OCI-LY1 (cell line): ENCODE measurements around the gene PEAR1.

Experiments
- H2AFZ ChIP-seq: fragments of 200-600 bp; sonication (generic), shearing (Covaris generic); 2 replicates; pipeline ENCODE4 v1.6.0; 2014; ENCODE audit warnings: antibody characterized with exemption, mild to moderate bottlenecking, low read length
- H3F3A ChIP-seq: fragments of 200-600 bp; sonication (generic), shearing (Covaris generic); 2 replicates; pipeline ENCODE4 v1.6.0; 2014; ENCODE audit warnings: mild to moderate bottlenecking, antibody characterized with exemption, low read length, moderate library complexity; ENCODE audit not compliant: insufficient read depth
- H3K27ac ChIP-seq: fragments of 200-600 bp; sonication (generic); 2 replicates; pipeline ENCODE4 v1.5.1; 2014; ENCODE audit warnings: low read length, mixed run types, mild to moderate bottlenecking, low read depth; ENCODE audit not compliant: poor library complexity, severe bottlenecking
- H3K27me3 ChIP-seq: fragments of 200-600 bp; sonication (generic); 2 replicates; pipeline ENCODE4 v1.6.0; 2014; ENCODE audit warnings: antibody characterized with exemption, mild to moderate bottlenecking, low read length, moderate library complexity; ENCODE audit not compliant: insufficient read depth
- H3K36me3 ChIP-seq: fragments of 200-600 bp; sonication (generic); 2 replicates; pipeline ENCODE4 v1.6.1; 2014; ENCODE audit warnings: mild to moderate bottlenecking, antibody characterized with exemption, low read length, moderate library complexity, mixed read lengths; ENCODE audit not compliant: insufficient read depth
- H3K4me1 ChIP-seq: fragments of 200-600 bp; sonication (generic); 2 replicates; pipeline ENCODE4 v1.5.1; 2014; ENCODE audit warnings: mild to moderate bottlenecking, low read length, moderate library complexity; ENCODE audit not compliant: insufficient read depth, severe bottlenecking
- H3K4me2 ChIP-seq: fragments of 200-600 bp; sonication (generic), shearing (Covaris generic); 2 replicates; pipeline ENCODE4 v1.6.1; 2014; ENCODE audit warnings: low read length
- H3K4me3 ChIP-seq: fragments of 200-600 bp; sonication (generic); 2 replicates; pipeline ENCODE4 v1.5.1; 2014; ENCODE audit warnings: low read length, low read depth, mild to moderate bottlenecking, mixed read lengths; ENCODE audit not compliant: poor library complexity, severe bottlenecking
- H3K79me2 ChIP-seq: fragments of 200-600 bp; shearing (Covaris generic); 2 replicates; pipeline ENCODE4 v1.6.1; 2016; ENCODE audit warnings: mixed run types, low read length, mixed read lengths; ENCODE audit not compliant: insufficient read depth
- H3K9ac ChIP-seq: fragments of 200-600 bp; sonication (generic), shearing (Covaris generic); 2 replicates; pipeline ENCODE4 v1.6.1; 2014; ENCODE audit warnings: mild to moderate bottlenecking, low read length, mixed read lengths
- H3K9me2 ChIP-seq: fragments of 200-600 bp; sonication (generic), shearing (Covaris generic); 2 replicates; pipeline ENCODE4 v1.6.1; 2014; ENCODE audit warnings: low read depth, mild to moderate bottlenecking, low read length, mixed read lengths
- H3K9me3 ChIP-seq: fragments of 200-600 bp; shearing (Covaris generic); 2 replicates; pipeline ENCODE4 v1.6.1; 2014; ENCODE audit warnings: low read length, mixed read lengths
- H4K20me1 ChIP-seq: fragments of 200-600 bp; sonication (generic), shearing (Covaris generic); 2 replicates; pipeline ENCODE4 v1.6.0; 2016; ENCODE audit warnings: mild to moderate bottlenecking, low read length; ENCODE audit not compliant: insufficient read depth
- CTCF ChIP-seq: fragments of 200-600 bp; sonication (generic), shearing (Covaris generic); IDR thresholded peaks from 2 replicates; pipeline ENCODE4 v1.5.1; 2017; ENCODE audit warnings: mild to moderate bottlenecking, antibody characterized with exemption, low read length, moderate library complexity, mixed read lengths
- EZH2 ChIP-seq: fragments of 200-600 bp; sonication (generic), shearing (Covaris generic); IDR thresholded peaks from 2 replicates; pipeline ENCODE4 v1.8.0; 2017; ENCODE audit warnings: borderline replicate concordance, mixed run types, mild to moderate bottlenecking, antibody characterized with exemption, low read length, moderate library complexity, mixed read lengths

Gene PEAR1

GRCh38 chr1:156959925-156960324 is 66.4 kb downstream of the PEAR1 start:
- Histone ChIP-seq H3F3A (no peaks in the 10 kb centered on the region), H3K27ac (no peak overlapping the region), H3K4me3 (no peak overlapping the region), H3K79me2 (no peaks in the 10 kb centered on the region), H3K9me2 (no peaks in the 10 kb centered on the region), H3K4me2 (no peak overlapping the region), H3K4me1 (peaks cover 7% of the 10 kb centered on the region), H3K9me3 (no peaks in the 10 kb centered on the region), H3K36me3 (no peaks in the 10 kb centered on the region), H3K9ac (no peak overlapping the region), H3K27me3 (0 out of 2 replicates have a peak, but pooled peaks cover 3% of the 10 kb centered on the region), H4K20me1 (no peaks in the 10 kb centered on the region), H2AFZ (no peak overlapping the region)
- no peak for TF ChIP-seq CTCF
- TF ChIP-seq EZH2, result no peak

- Histone ChIP-seq H3K79me2 (no peaks in the 10 kb centered on the region), H3K27me3 (0 out of 2 replicates have a peak, but pooled peaks cover 3% of the 10 kb centered on the region), H3K36me3 (no peaks in the 10 kb centered on the region), H3K9ac (no peak overlapping the region), H4K20me1 (no peaks in the 10 kb centered on the region), H3F3A (no peaks in the 10 kb centered on the region), H3K9me3 (no peaks in the 10 kb centered on the region), H3K9me2 (no peaks in the 10 kb centered on the region), H3K4me1 (peaks cover 7% of the 10 kb centered on the region), H3K27ac (no peak overlapping the region), H2AFZ (no peak overlapping the region), H3K4me2 (no peak overlapping the region), H3K4me3 (no peak overlapping the region)
- TF ChIP-seq CTCF (peak; percentile 77), EZH2 (no peak)
Observed at GRCh38 chr1:156961709-156962108, 68.2 kb downstream of the PEAR1 start.

- H3K79me2 ChIP-seq, result no peaks in the 10 kb centered on the region
- H3K9me2 ChIP-seq, result no peaks in the 10 kb centered on the region
- H3K27me3 ChIP-seq, result 0 out of 2 replicates have a peak, but pooled peaks cover 3% of the 10 kb centered on the region
- H3K27ac ChIP-seq, result no peak overlapping the region
- H3K4me3 ChIP-seq, result no peak overlapping the region
- H4K20me1 ChIP-seq, result no peaks in the 10 kb centered on the region
- H3F3A ChIP-seq, result no peaks in the 10 kb centered on the region
- no peaks in the 10 kb centered on the region for H3K36me3 ChIP-seq
- H3K9ac ChIP-seq, result no peak overlapping the region
- peaks cover 7% of the 10 kb centered on the region for H3K4me1 ChIP-seq
- peak overlapping the region; percentile 18; the same call in 1 of the 2 replicates for H3K4me2 ChIP-seq
- H3K9me3 ChIP-seq, result no peaks in the 10 kb centered on the region
- H2AFZ ChIP-seq, result peak overlapping the region; percentile 30; the same call in 1 of the 2 replicates
- TF ChIP-seq CTCF (no peak), EZH2 (no peak)
Observed at GRCh38 chr1:156963621-156964020, 70.1 kb downstream of the PEAR1 start.
